Measurements from ENCODE around the gene LSG1. TPM values are rescaled to one million over a fixed set of nuclear protein-coding genes. Genes with fewer than 3 reads are reported as not detected.

LSG1 gene
- total RNA-seq, 1 donor from 2014 or later = 40.9 TPM

DNA sequence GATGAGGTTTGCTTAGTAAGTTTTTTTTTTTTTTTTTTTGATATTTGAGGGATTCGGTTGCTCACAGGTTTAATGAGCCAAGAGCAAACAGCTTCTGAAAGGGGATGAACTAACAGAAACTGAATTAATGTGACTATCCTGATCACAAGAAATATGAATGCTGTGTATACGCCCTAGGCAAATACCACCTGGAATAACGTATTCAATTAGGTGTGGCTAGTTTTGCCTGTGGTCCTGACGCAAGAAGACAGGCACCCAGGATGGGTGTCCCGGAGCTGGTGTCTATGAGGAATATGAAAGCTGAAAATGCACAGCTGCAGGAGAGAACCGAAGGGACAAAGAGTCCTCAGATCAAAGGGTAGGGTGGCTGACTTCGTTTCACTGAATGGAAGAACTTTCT is 14.6 kb downstream of the LSG1 start:
- Histone ChIP-seq H3K4me3 (no peak overlapping the region), H3K4me1 (peaks cover 22% of the 10 kb centered on the region), H3K27me3 (ENCODE audit: low read depth) (no peaks in the 10 kb centered on the region), H3K9me3 (no peaks in the 10 kb centered on the region), H3K27ac (no peak overlapping the region), H3K36me3 (peaks cover 85% of the 10 kb centered on the region)
- intact Hi-C loops (cut with DNase I) = no loop called here
- TF ChIP-seq, protein P1, sequence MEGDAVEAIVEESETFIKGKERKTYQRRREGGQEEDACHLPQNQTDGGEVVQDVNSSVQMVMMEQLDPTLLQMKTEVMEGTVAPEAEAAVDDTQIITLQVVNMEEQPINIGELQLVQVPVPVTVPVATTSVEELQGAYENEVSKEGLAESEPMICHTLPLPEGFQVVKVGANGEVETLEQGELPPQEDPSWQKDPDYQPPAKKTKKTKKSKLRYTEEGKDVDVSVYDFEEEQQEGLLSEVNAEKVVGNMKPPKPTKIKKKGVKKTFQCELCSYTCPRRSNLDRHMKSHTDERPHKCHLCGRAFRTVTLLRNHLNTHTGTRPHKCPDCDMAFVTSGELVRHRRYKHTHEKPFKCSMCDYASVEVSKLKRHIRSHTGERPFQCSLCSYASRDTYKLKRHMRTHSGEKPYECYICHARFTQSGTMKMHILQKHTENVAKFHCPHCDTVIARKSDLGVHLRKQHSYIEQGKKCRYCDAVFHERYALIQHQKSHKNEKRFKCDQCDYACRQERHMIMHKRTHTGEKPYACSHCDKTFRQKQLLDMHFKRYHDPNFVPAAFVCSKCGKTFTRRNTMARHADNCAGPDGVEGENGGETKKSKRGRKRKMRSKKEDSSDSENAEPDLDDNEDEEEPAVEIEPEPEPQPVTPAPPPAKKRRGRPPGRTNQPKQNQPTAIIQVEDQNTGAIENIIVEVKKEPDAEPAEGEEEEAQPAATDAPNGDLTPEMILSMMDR (IDR thresholded peaks at IDR 0.05) = no peak
- no peak for DNase-seq
- ATAC-seq = no peak

DNA sequence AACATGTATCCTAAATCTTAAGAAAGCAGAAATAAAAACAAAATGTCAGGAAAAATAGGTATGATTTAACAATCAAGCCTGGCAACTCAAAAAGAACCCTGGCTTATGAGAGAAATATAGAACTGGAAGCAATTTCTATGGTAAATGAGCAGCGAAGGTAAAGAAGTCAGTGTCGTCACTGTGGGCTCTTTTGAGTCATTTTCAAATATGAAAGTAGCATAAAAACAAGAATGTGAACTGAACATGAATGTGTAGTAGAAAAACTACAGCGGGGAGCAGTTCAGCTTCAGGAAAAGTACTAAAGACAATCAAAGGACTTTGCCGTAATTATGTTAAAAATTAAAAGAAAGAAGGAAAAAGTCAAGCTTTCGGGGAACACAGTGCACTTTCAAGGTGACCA is 17.5 kb downstream of the LSG1 start:
- intact Hi-C loops (cut with DNase I) = no loop called here
- Histone ChIP-seq H3K9me3 (no peaks in the 10 kb centered on the region), H3K4me1 (no peaks in the 10 kb centered on the region), H3K27ac (no peak overlapping the region), H3K27me3 (ENCODE audit: low read depth) (no peaks in the 10 kb centered on the region), H3K36me3 (peaks cover 87% of the 10 kb centered on the region), H3K4me3 (no peak overlapping the region)
- TF ChIP-seq, protein P1 (IDR thresholded peaks at IDR 0.05) = no peak
- no peak for DNase-seq
- no peak for ATAC-seq

DNA sequence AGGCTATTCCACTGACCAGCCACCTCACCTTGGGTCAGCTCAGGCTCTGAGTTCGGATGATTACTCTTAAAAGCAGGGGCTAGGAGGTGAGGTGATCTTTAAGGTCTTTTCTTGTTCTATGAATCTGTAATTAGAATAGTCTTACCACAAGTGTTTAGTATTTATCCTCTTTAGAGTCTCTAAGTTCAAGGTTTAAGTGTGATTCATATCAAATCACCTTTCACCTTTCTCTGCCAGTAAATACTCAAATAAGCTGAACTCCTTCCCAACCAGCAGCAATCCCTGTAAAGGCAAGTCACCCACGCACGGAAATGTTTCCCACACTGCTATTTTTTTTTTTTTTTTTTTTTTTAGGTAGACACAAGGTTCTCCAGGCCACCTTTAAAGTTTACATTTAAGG is 24.2 kb downstream of the LSG1 start:
- intact Hi-C loops (cut with DNase I) = no loop called here
- H3K36me3 ChIP-seq = peaks cover 95% of the 10 kb centered on the region
- ATAC-seq (no peak), DNase-seq (no peak)
- H3K9me3 ChIP-seq = no peaks in the 10 kb centered on the region
- no peak overlapping the region for H3K27ac ChIP-seq
- H3K4me1 ChIP-seq = no peaks in the 10 kb centered on the region
- H3K4me3 ChIP-seq = no peak overlapping the region
- H3K27me3 ChIP-seq (ENCODE audit: low read depth) = no peaks in the 10 kb centered on the region
- TF ChIP-seq, protein P1 (IDR thresholded peaks at IDR 0.05) = no peak

DNA sequence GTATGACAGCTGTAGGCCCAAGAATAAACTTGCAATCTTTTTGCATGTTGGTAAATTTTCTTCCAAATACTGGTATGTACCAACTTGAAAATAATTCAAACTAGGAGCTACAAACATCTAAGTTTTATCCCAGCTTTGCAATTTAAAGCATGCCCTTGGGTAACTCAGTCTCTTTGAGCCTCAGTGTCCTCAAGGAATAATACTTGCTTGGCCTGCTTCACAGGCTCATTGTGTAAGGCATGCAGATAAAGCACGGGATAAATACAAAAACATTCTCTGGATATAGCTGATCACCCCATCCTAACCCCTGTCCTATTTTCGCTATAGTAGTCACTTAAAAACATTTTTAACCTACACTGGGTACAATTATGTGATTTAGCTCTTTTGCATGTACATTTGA is 29.2 kb downstream of the LSG1 start:
- Histone ChIP-seq H3K4me1 (peaks cover 15% of the 10 kb centered on the region), H3K4me3 (no peak overlapping the region), H3K36me3 (peaks cover 64% of the 10 kb centered on the region), H3K9me3 (no peaks in the 10 kb centered on the region), H3K27me3 (ENCODE audit: low read depth) (no peaks in the 10 kb centered on the region), H3K27ac (no peak overlapping the region)
- DNase-seq (no peak), ATAC-seq (no peak)
- TF ChIP-seq, protein P1 (IDR thresholded peaks at IDR 0.05) = no peak
- intact Hi-C loops (cut with DNase I) = no loop called here

DNA sequence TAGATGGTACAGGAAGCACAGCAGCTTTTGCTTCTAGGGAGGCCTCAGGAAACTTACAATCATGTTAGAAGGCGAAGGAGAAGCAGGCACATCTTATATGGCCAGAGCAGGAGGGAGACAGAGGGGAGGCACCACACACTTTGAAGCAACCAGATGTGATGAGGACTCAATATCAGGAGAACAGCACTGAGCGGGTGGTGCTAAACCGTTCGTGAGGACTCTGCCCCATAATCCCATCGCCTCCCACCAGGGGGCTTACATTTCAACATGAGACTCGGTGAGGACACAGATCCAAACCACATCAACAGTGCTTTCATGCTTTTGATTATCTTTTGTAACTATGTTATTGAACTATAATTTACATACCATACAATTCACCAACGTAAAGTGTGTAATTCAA is 31.2 kb downstream of the LSG1 start:
- H3K27me3 ChIP-seq (ENCODE audit: low read depth) = no peaks in the 10 kb centered on the region
- peaks cover 45% of the 10 kb centered on the region for H3K36me3 ChIP-seq
- H3K4me1 ChIP-seq = peaks cover 15% of the 10 kb centered on the region
- TF ChIP-seq, protein P1 (IDR thresholded peaks at IDR 0.05) = peak; percentile 22
- no peaks in the 10 kb centered on the region for H3K9me3 ChIP-seq
- intact Hi-C loops (cut with DNase I) = no loop called here
- H3K27ac ChIP-seq = peak overlapping the region; percentile 70
- H3K4me3 ChIP-seq = no peak overlapping the region
- ATAC-seq (peak in 1 of 2 donors; percentile 37), DNase-seq (no peak)
